ENCODE results near the gene PHF2.

PHF2 gene

GRCh38 chr9:93591301-93592007, 15.1 kb downstream of the PHF2 start:
- WGBS (ENCODE audit: extremely low coverage, insufficient coverage, insufficient read length): no CpG with 5 or more reads among the region's 13 CpGs
- H2BK12ac ChIP-seq (ENCODE audit: low read length): no peak overlapping the region

GRCh38 chr9:93592008-93592642, 15.7 kb downstream of the PHF2 start:
- no peak overlapping the region for H2AFZ ChIP-seq (ENCODE audit: insufficient read depth, low read length, poor library complexity)
- peaks cover 2% of the 10 kb centered on the region for H3K9me3 ChIP-seq (ENCODE audit: insufficient read depth, low read depth, low read length)

More at GRCh38 chr9:93591301-93592007, 15.1 kb downstream of the PHF2 start:
- H3K27me3 ChIP-seq (ENCODE audit: insufficient read depth, low read length): no peaks in the 10 kb centered on the region
- H3K14ac ChIP-seq (ENCODE audit: low read length): no peak overlapping the region
- H4K91ac ChIP-seq (ENCODE audit: low read depth, low read length): no peak overlapping the region
- no peak overlapping the region for H3K4me3 ChIP-seq (ENCODE audit: low read depth, low read length)
- H3K4ac ChIP-seq (ENCODE audit: low read depth, low read length): no peak overlapping the region
- H2BK120ac ChIP-seq (ENCODE audit: insufficient read depth, low read length, poor library complexity): no peak overlapping the region
- no peak overlapping the region for H3K18ac ChIP-seq (ENCODE audit: low read length)
- no peaks in the 10 kb centered on the region for H3K79me2 ChIP-seq (ENCODE audit: control insufficient read depth, insufficient read depth, low read length, poor library complexity)
- H3K9me3 ChIP-seq (ENCODE audit: insufficient read depth, low read depth, low read length): peaks cover 4% of the 10 kb centered on the region
- no peak overlapping the region for H3K27ac ChIP-seq (ENCODE audit: low read depth, low read length)
- no peak overlapping the region for H2AFZ ChIP-seq (ENCODE audit: insufficient read depth, low read length, poor library complexity)
- H4K12ac ChIP-seq (ENCODE audit: low read depth, low read length): no peak overlapping the region
- no peak overlapping the region for H3K4me2 ChIP-seq (ENCODE audit: low read length)
- no peak overlapping the region for H3K23ac ChIP-seq (ENCODE audit: low read length)
- H2AK5ac ChIP-seq (ENCODE audit: low read length): no peak overlapping the region
- no peak overlapping the region for H2BK5ac ChIP-seq (ENCODE audit: low read depth, low read length, poor library complexity)
- H3K9ac ChIP-seq (ENCODE audit: low read length): no peak overlapping the region
- no peaks in the 10 kb centered on the region for H3K36me3 ChIP-seq (ENCODE audit: control insufficient read depth in 1 of 2, insufficient read depth in 2 of 2, low read length in 2 of 2)
- no peaks in the 10 kb centered on the region for H3K79me1 ChIP-seq (ENCODE audit: low read length)
- peak; percentile 21 to 67 for DNase-seq
- H4K8ac ChIP-seq (ENCODE audit: low read depth, low read length): no peak overlapping the region
- H3K4me1 ChIP-seq (ENCODE audit: control insufficient read depth in 1 of 2, insufficient read depth in 2 of 2, low read length in 2 of 2): peaks cover 6 to 15% of the 10 kb centered on the region in 2 experiments

GRCh38 chr9:93592643-93593021, 16.2 kb downstream of the PHF2 start:
- H2AFZ ChIP-seq (ENCODE audit: insufficient read depth, low read length, poor library complexity): no peak overlapping the region
- no peak overlapping the region for H4K91ac ChIP-seq (ENCODE audit: low read depth, low read length)
- no peak overlapping the region for H2BK120ac ChIP-seq (ENCODE audit: insufficient read depth, low read length, poor library complexity)
- no peak overlapping the region for H4K8ac ChIP-seq (ENCODE audit: low read depth, low read length)
- H3K27me3 ChIP-seq (ENCODE audit: insufficient read depth, low read length): no peaks in the 10 kb centered on the region
- no peak overlapping the region for H3K4me2 ChIP-seq (ENCODE audit: low read length)
- WGBS (ENCODE audit: extremely low coverage, insufficient coverage, insufficient read length): no CpG with 5 or more reads among the region's 2 CpGs
- H3K14ac ChIP-seq (ENCODE audit: low read length): no peak overlapping the region
- DNase-seq: no peak
- H3K9me3 ChIP-seq (ENCODE audit: insufficient read depth, low read depth, low read length): peaks cover under 1% of the 10 kb centered on the region
- H2BK12ac ChIP-seq (ENCODE audit: low read length): no peak overlapping the region
- peaks cover 6 to 12% of the 10 kb centered on the region in 2 experiments for H3K4me1 ChIP-seq (ENCODE audit: control insufficient read depth in 1 of 2, insufficient read depth in 2 of 2, low read length in 2 of 2)
- no peaks in the 10 kb centered on the region for H3K79me2 ChIP-seq (ENCODE audit: control insufficient read depth, insufficient read depth, low read length, poor library complexity)
- H3K36me3 ChIP-seq (ENCODE audit: control insufficient read depth in 1 of 2, insufficient read depth in 2 of 2, low read length in 2 of 2): no peaks in the 10 kb centered on the region
- H2AK5ac ChIP-seq (ENCODE audit: low read length): no peak overlapping the region
- H3K79me1 ChIP-seq (ENCODE audit: low read length): no peaks in the 10 kb centered on the region
- no peak overlapping the region for H2BK5ac ChIP-seq (ENCODE audit: low read depth, low read length, poor library complexity)
- no peak overlapping the region for H3K18ac ChIP-seq (ENCODE audit: low read length)
- no peak overlapping the region for H3K4me3 ChIP-seq (ENCODE audit: low read depth, low read length)
- no peak overlapping the region for H3K4ac ChIP-seq (ENCODE audit: low read depth, low read length)
- no peak overlapping the region for H3K9ac ChIP-seq (ENCODE audit: low read length)
- no peak overlapping the region for H3K27ac ChIP-seq (ENCODE audit: low read depth, low read length)
- no peak overlapping the region for H3K23ac ChIP-seq (ENCODE audit: low read length)
- H4K12ac ChIP-seq (ENCODE audit: low read depth, low read length): no peak overlapping the region

More at GRCh38 chr9:93592008-93592642, 15.7 kb downstream of the PHF2 start:
- Histone ChIP-seq H3K4ac (ENCODE audit: low read depth, low read length) (no peak overlapping the region), H3K27ac (ENCODE audit: low read depth, low read length) (no peak overlapping the region), H3K23ac (ENCODE audit: low read length) (no peak overlapping the region), H2AK5ac (ENCODE audit: low read length) (no peak overlapping the region), H3K27me3 (ENCODE audit: insufficient read depth, low read length) (no peaks in the 10 kb centered on the region), H3K4me2 (ENCODE audit: low read length) (no peak overlapping the region), H3K79me1 (ENCODE audit: low read length) (no peaks in the 10 kb centered on the region), H3K4me3 (ENCODE audit: low read depth, low read length) (no peak overlapping the region), H3K18ac (ENCODE audit: low read length) (no peak overlapping the region), H2BK12ac (ENCODE audit: low read length) (no peak overlapping the region), H3K79me2 (ENCODE audit: control insufficient read depth, insufficient read depth, low read length, poor library complexity) (no peaks in the 10 kb centered on the region), H3K9ac (ENCODE audit: low read length) (no peak overlapping the region), H3K4me1 (ENCODE audit: control insufficient read depth in 1 of 2, insufficient read depth in 2 of 2, low read length in 2 of 2) (peaks cover 6 to 15% of the 10 kb centered on the region in 2 experiments), H2BK5ac (ENCODE audit: low read depth, low read length, poor library complexity) (no peak overlapping the region), H3K14ac (ENCODE audit: low read length) (no peak overlapping the region), H2BK120ac (ENCODE audit: insufficient read depth, low read length, poor library complexity) (no peak overlapping the region), H4K91ac (ENCODE audit: low read depth, low read length) (no peak overlapping the region), H3K36me3 (ENCODE audit: control insufficient read depth in 1 of 2, insufficient read depth in 2 of 2, low read length in 2 of 2) (no peaks in the 10 kb centered on the region), H4K12ac (ENCODE audit: low read depth, low read length) (no peak overlapping the region), H4K8ac (ENCODE audit: low read depth, low read length) (no peak overlapping the region)
- WGBS (ENCODE audit: extremely low coverage, insufficient coverage, insufficient read length): no CpG with 5 or more reads among the region's 8 CpGs
- no peak for DNase-seq

- Histone ChIP-seq H3K27me3 (ENCODE audit: insufficient read depth, low read length) (no peaks in the 10 kb centered on the region), H2BK120ac (ENCODE audit: insufficient read depth, low read length, poor library complexity) (no peak overlapping the region), H3K14ac (ENCODE audit: low read length) (no peak overlapping the region), H3K36me3 (ENCODE audit: control insufficient read depth in 1 of 2, insufficient read depth in 2 of 2, low read length in 2 of 2) (no peaks in the 10 kb centered on the region), H4K91ac (ENCODE audit: low read depth, low read length) (no peak overlapping the region), H3K79me1 (ENCODE audit: low read length) (no peaks in the 10 kb centered on the region), H2AK5ac (ENCODE audit: low read length) (no peak overlapping the region), H3K23ac (ENCODE audit: low read length) (no peak overlapping the region), H3K79me2 (ENCODE audit: control insufficient read depth, insufficient read depth, low read length, poor library complexity) (no peaks in the 10 kb centered on the region), H2AFZ (ENCODE audit: insufficient read depth, low read length, poor library complexity) (no peak overlapping the region), H2BK5ac (ENCODE audit: low read depth, low read length, poor library complexity) (no peak overlapping the region), H4K8ac (ENCODE audit: low read depth, low read length) (no peak overlapping the region), H3K4me2 (ENCODE audit: low read length) (no peak overlapping the region), H3K27ac (ENCODE audit: low read depth, low read length) (no peak overlapping the region), H3K4ac (ENCODE audit: low read depth, low read length) (no peak overlapping the region), H3K9ac (ENCODE audit: low read length) (no peak overlapping the region), H3K18ac (ENCODE audit: low read length) (no peak overlapping the region), H3K9me3 (ENCODE audit: insufficient read depth, low read depth, low read length) (no peaks in the 10 kb centered on the region), H2BK12ac (ENCODE audit: low read length) (no peak overlapping the region), H3K4me1 (ENCODE audit: control insufficient read depth in 1 of 2, insufficient read depth in 2 of 2, low read length in 2 of 2) (peaks cover under 1 to 6% of the 10 kb centered on the region in 2 experiments), H3K4me3 (ENCODE audit: low read depth, low read length) (no peak overlapping the region), H4K12ac (ENCODE audit: low read depth, low read length) (no peak overlapping the region)
- DNase-seq: no peak
- WGBS (ENCODE audit: extremely low coverage, insufficient coverage, insufficient read length): no CpG with 5 or more reads among the region's 2 CpGs
Measured at GRCh38 chr9:93593144-93593658, 16.8 kb downstream of the PHF2 start.
